Gastroesophageal sphincter (tissue), 4 donors: ENCODE results near the gene KIAA1586. TPM values are rescaled to one million over a fixed set of nuclear protein-coding genes. Genes with fewer than 3 reads are reported as not detected.
A peak's percentile ranks its signal among the peaks of the same experiment; 100 is the strongest.
"Not testable (repeated sequence)": the region's sequence is repeated elsewhere in the genome, so short reads cannot be mapped to it uniquely, and the experiment has no call there.

ENCODE experiments used
- ATAC-seq: fragments of 150-250 bp; one replicate; pipeline ENCODE4 v1.9.1; 2016; ENCODE audit warnings: mild to moderate bottlenecking, moderate library complexity
- H3K27ac ChIP-seq, 4 donors: fragments of 200-600 bp; sonication (generic) in 3 of 4; 1 replicate in 3 of 4; 2 replicates in 1 of 4; pipeline ENCODE4 v1.5.1; 2016 to 2019
- H3K27me3 ChIP-seq: fragments of 200-600 bp; sonication (generic); one replicate; pipeline ENCODE4 v1.5.1; 2019
- H3K36me3 ChIP-seq, 2 donors: fragments of 200-600 bp; sonication (generic); one replicate each; pipeline ENCODE4 v1.5.1; 2019; ENCODE audit warnings: control low read depth in 1 of 2
- H3K4me1 ChIP-seq, 3 donors: fragments of 200-600 bp; sonication (generic); 1 replicate in 2 of 3; 2 replicates in 1 of 3; pipeline ENCODE4 v1.5.1; 2016 to 2019; ENCODE audit warnings: control low read depth in 2 of 3
- H3K4me3 ChIP-seq, 2 donors: fragments of 200-600 bp; sonication (generic); one replicate each; pipeline ENCODE4 v1.5.1; 2019; ENCODE audit warnings: mild to moderate bottlenecking in 1 of 2, moderate library complexity in 1 of 2
- H3K9me3 ChIP-seq, 3 donors: fragments of 200-600 bp; sonication (generic); one replicate each; pipeline ENCODE4 v1.5.1; 2017 to 2019; ENCODE audit warnings: control low read depth in 2 of 3
- CTCF ChIP-seq, 4 experiments: fragments of 200-600 bp in 2 of 4; fragments of 450-650 bp in 2 of 4; sonication (generic) in 1 of 4; IDR thresholded peaks; one replicate each; pipeline ENCODE4 v1.5.1; 2017 to 2019; ENCODE audit warnings: antibody characterized with exemption in 4 of 4, mild to moderate bottlenecking in 2 of 4, moderate library complexity in 2 of 4
- EP300 ChIP-seq: sonication (generic); formaldehyde crosslinking; IDR thresholded peaks from one replicate; pipeline ENCODE4 v1.6.1; 2017; ENCODE audit warnings: antibody characterized with exemption, mild to moderate bottlenecking
- POLR2A ChIP-seq, 2 donors: fragments of 450-650 bp; IDR thresholded peaks; one replicate each; pipeline ENCODE4 v1.6.1; 2017; ENCODE audit warnings: antibody characterized with exemption in 2 of 2, mild to moderate bottlenecking in 2 of 2, moderate library complexity in 1 of 2
- POLR2AphosphoS5 ChIP-seq: sonication (generic); formaldehyde crosslinking; IDR thresholded peaks from one replicate; pipeline ENCODE4 v1.6.1; 2017; ENCODE audit warnings: antibody characterized with exemption
- WGBS, 2 donors: methylation state at CpG; one replicate each; pipeline ENCODE4 v1.1.5; 2018; ENCODE audit warnings: low coverage in 1 of 2; 5-methylcytosine and 5-hydroxymethylcytosine counted together
- total RNA-seq, 4 donors: library from RNA; depleted of rRNA; stranded (reverse); fragments of >200 nt; gene quantifications; one replicate each; pipeline ENCODE4 v1.1.0, GENCODE V29; 2016

KIAA1586 gene
- total RNA-seq, 4 donors from 2014 or later = 6.6 to 27.9 (median 10.2) TPM

GRCh38 chr6:57040011-57040410 is 6.5 kb upstream of the KIAA1586 start:
- Histone ChIP-seq H3K36me3 (no peaks in the 10 kb centered on the region), H3K4me1 (no peaks in the 10 kb centered on the region), H3K4me3 (no peak overlapping the region), H3K27ac (no peak overlapping the region), H3K27me3 (peaks cover 18% of the 10 kb centered on the region), H3K9me3 (no peaks in the 10 kb centered on the region)
- WGBS, 2 donors = 83% methylated on average over 1 of the region's 5 CpGs; no CpG with 5 or more reads in 1 of the 2 donors
- no peak for TF ChIP-seq POLR2A (IDR thresholded peaks at IDR 0.05)
- TF ChIP-seq EP300 = no peak
- no peak for TF ChIP-seq POLR2AphosphoS5
- no peak for ATAC-seq

- peaks cover 18% of the 10 kb centered on the region for H3K27me3 ChIP-seq
- not testable (repeated sequence) for ATAC-seq, H3K27ac ChIP-seq, H3K9me3 ChIP-seq, H3K4me3 ChIP-seq, H3K36me3 ChIP-seq
- peaks cover 4 to 13% (median 7%) of the 10 kb centered on the region in 3 donors for H3K4me1 ChIP-seq
- 85 to 86% methylated on average over 1 of the region's 1 CpG for WGBS, 2 donors
Measured at GRCh38 chr6:57044061-57044460, 2.4 kb upstream of the KIAA1586 start.

- no peaks in the 10 kb centered on the region for H3K9me3 ChIP-seq
- peaks cover 18% of the 10 kb centered on the region for H3K27me3 ChIP-seq
- no peak for ATAC-seq
- peaks cover 7 to 17% (median 7%) of the 10 kb centered on the region in 3 donors for H3K4me1 ChIP-seq
- H3K36me3 ChIP-seq = no peaks in the 10 kb centered on the region
- no peak overlapping the region for H3K4me3 ChIP-seq
- TF ChIP-seq EP300 (no peak), POLR2AphosphoS5 (no peak), POLR2A (IDR thresholded peaks at IDR 0.05) (no peak), CTCF (IDR thresholded peaks at IDR 0.05) (no peak)
- WGBS, 2 donors = 94 to 96% methylated on average over 2 of the region's 2 CpGs
- no peak overlapping the region for H3K27ac ChIP-seq
Measured at GRCh38 chr6:57044568-57044967, 1.9 kb upstream of the KIAA1586 start.

- peaks cover 7 to 27% (median 7%) of the 10 kb centered on the region in 3 donors for H3K4me1 ChIP-seq
- peaks cover 0 to 22% of the 10 kb centered on the region in 2 donors for H3K36me3 ChIP-seq
- not testable (repeated sequence) for ATAC-seq, H3K27ac ChIP-seq, H3K27me3 ChIP-seq, H3K4me3 ChIP-seq, H3K9me3 ChIP-seq
- WGBS, 2 donors = no CpG with 5 or more reads among the region's 5 CpGs
Measured at GRCh38 chr6:57047257-57047585, 728 bp downstream of the KIAA1586 start.

- Histone ChIP-seq H3K36me3 (peaks cover 0 to 26% of the 10 kb centered on the region in 2 donors), H3K27ac (peak overlapping the region in 1 of 4 donors; percentile 9), H3K4me1 (peaks cover 7 to 27% (median 7%) of the 10 kb centered on the region in 3 donors)
- H3K4me3 ChIP-seq, H3K9me3 ChIP-seq, ATAC-seq, H3K27me3 ChIP-seq: not testable (repeated sequence)
- 82 to 89% methylated on average over 3 to 4 of the region's 6 CpGs for WGBS, 2 donors
Measured at GRCh38 chr6:57047859-57048258, 1.4 kb downstream of the KIAA1586 start.

- H3K4me1 ChIP-seq = peaks cover 7 to 27% (median 7%) of the 10 kb centered on the region in 3 donors
- ATAC-seq = no peak
- H3K27me3 ChIP-seq = no peaks in the 10 kb centered on the region
- TF ChIP-seq CTCF (IDR thresholded peaks at IDR 0.05) = no peak
- no peak for TF ChIP-seq EP300
- no peak for TF ChIP-seq POLR2AphosphoS5
- TF ChIP-seq POLR2A (IDR thresholded peaks at IDR 0.05) = no peak
- H3K4me3 ChIP-seq = no peak overlapping the region
- H3K9me3 ChIP-seq = no peaks in the 10 kb centered on the region
- no peak overlapping the region for H3K27ac ChIP-seq
- H3K36me3 ChIP-seq = peaks cover 2 to 33% of the 10 kb centered on the region in 2 donors
- 73 to 76% methylated on average over 5 of the region's 5 CpGs for WGBS, 2 donors
Measured at GRCh38 chr6:57048577-57048976, 2.1 kb downstream of the KIAA1586 start.

- H3K4me3 ChIP-seq = no peak overlapping the region
- H3K4me1 ChIP-seq = no peaks in the 10 kb centered on the region
- WGBS, 2 donors = 92% methylated on average over 3 of the region's 3 CpGs
- H3K27ac ChIP-seq = no peak overlapping the region
- H3K27me3 ChIP-seq = no peaks in the 10 kb centered on the region
- no peak for ATAC-seq
- no peak for TF ChIP-seq EP300
- TF ChIP-seq POLR2A (IDR thresholded peaks at IDR 0.05) = no peak
- no peak for TF ChIP-seq POLR2AphosphoS5
- TF ChIP-seq CTCF (IDR thresholded peaks at IDR 0.05) = no peak
- no peaks in the 10 kb centered on the region for H3K9me3 ChIP-seq
- H3K36me3 ChIP-seq = peaks cover 0 to 65% of the 10 kb centered on the region in 2 donors
Measured at GRCh38 chr6:57063847-57064246, 17.4 kb downstream of the KIAA1586 start.
